HG02885 (cell line): ENCODE data around the gene RTN4RL1.

Source experiments
- ATAC-seq: cut with Tn5 transposase; IDR thresholded peaks from one replicate; pipeline ENCODE4 v1.9.1; 2021; ENCODE audit warnings: mild to moderate bottlenecking; ENCODE audit not compliant: unreplicated experiment, poor library complexity

Gene RTN4RL1

GRCh38 chr17:1958134-1958881 is 66.8 kb downstream of the RTN4RL1 start:
- no peak for ATAC-seq

GRCh38 chr17:1957037-1957436 is 68.1 kb downstream of the RTN4RL1 start:
- ATAC-seq: no peak

GRCh38 chr17:1956134-1956533 is 69.0 kb downstream of the RTN4RL1 start:
- no peak for ATAC-seq

- ATAC-seq: no peak
Observed at GRCh38 chr17:1953831-1954230, 71.3 kb downstream of the RTN4RL1 start.

- no peak for ATAC-seq
Observed at GRCh38 chr17:1951920-1952319, 73.2 kb downstream of the RTN4RL1 start.

GRCh38 chr17:1949754-1950153 is 75.4 kb downstream of the RTN4RL1 start:
- ATAC-seq: no peak

- no peak for ATAC-seq
Observed at GRCh38 chr17:1948517-1948825, 76.7 kb downstream of the RTN4RL1 start.

- no peak for ATAC-seq
Observed at GRCh38 chr17:1947743-1948516, 77.2 kb downstream of the RTN4RL1 start.

GRCh38 chr17:1947229-1947742 is 77.8 kb downstream of the RTN4RL1 start:
- no peak for ATAC-seq

- ATAC-seq: no peak
Observed at GRCh38 chr17:1946021-1946932, 78.9 kb downstream of the RTN4RL1 start.

- no peak for ATAC-seq
Observed at GRCh38 chr17:1945621-1946020, 79.5 kb downstream of the RTN4RL1 start.

GRCh38 chr17:1943436-1943831 is 81.7 kb downstream of the RTN4RL1 start:
- ATAC-seq: no peak

- ATAC-seq: no peak
Observed at GRCh38 chr17:1942666-1943435, 82.3 kb downstream of the RTN4RL1 start.

GRCh38 chr17:1942066-1942365 is 83.1 kb downstream of the RTN4RL1 start:
- no peak for ATAC-seq

GRCh38 chr17:1941272-1942065 is 83.7 kb downstream of the RTN4RL1 start:
- ATAC-seq: no peak

GRCh38 chr17:1940810-1941185 is 84.3 kb downstream of the RTN4RL1 start:
- ATAC-seq: no peak

- no peak for ATAC-seq
Observed at GRCh38 chr17:1939981-1940809, 84.9 kb downstream of the RTN4RL1 start.

- no peak for ATAC-seq
Observed at GRCh38 chr17:1937461-1937860, 87.7 kb downstream of the RTN4RL1 start.

GRCh38 chr17:1936766-1937165 is 88.4 kb downstream of the RTN4RL1 start:
- ATAC-seq: no peak
